ENCODE results near the gene IP6K2. TPM values are rescaled to one million over a fixed set of nuclear protein-coding genes. Genes with fewer than 3 reads are reported as not detected.

Gene IP6K2
- total RNA-seq, 2 experiments from 2014 or later, result 65.3 to 69.7 TPM

GRCh38 chr3:48664313-48664644, 52.7 kb downstream of the IP6K2 start:
- Mint-ChIP-seq H3K36me3 (peaks cover 5% of the 10 kb centered on the region), H3K4me3 (peak overlapping the region; percentile 89), H3K27ac (no peak overlapping the region), H3K27me3 (peaks cover 14% of the 10 kb centered on the region), H3K4me1 (peaks cover 19% of the 10 kb centered on the region), H3K9me3 (ENCODE audit: low read depth) (no peaks in the 10 kb centered on the region)
- DNase-seq (no peak), ATAC-seq (no peak)
- CTCF ChIA-PET, result interaction anchor here (0.6 to 3.8 kb wide), 11 partner anchors 9 to 234 kb away, joined by 3 to 19 read pairs (median 4); partner anchors contain the start of genes IP6K2, NCKIPSD, SLC25A20 and SLC26A6

- peak overlapping the region; percentile 89 for H3K4me3 Mint-ChIP-seq
- peaks cover 14% of the 10 kb centered on the region for H3K27me3 Mint-ChIP-seq
- CTCF ChIA-PET, result interaction anchor here (0.6 to 3.8 kb wide), 15 partner anchors 10 to 358 kb away, joined by 3 to 19 read pairs (median 4); partner anchors contain the start of genes IP6K2, NCKIPSD, NDUFAF3 and SLC25A20
- peak overlapping the region; percentile 93 for H3K27ac Mint-ChIP-seq
- H3K9me3 Mint-ChIP-seq (ENCODE audit: low read depth), result no peaks in the 10 kb centered on the region
- H3K36me3 Mint-ChIP-seq, result peaks cover 5% of the 10 kb centered on the region
- peak; percentile 98 for DNase-seq
- peaks cover 19% of the 10 kb centered on the region for H3K4me1 Mint-ChIP-seq
- peak; percentile 92 for ATAC-seq
These were observed 53.3 kb downstream of the IP6K2 start for GRCh38 chr3:48663489-48664312.

- Mint-ChIP-seq H3K27me3 (peaks cover 14% of the 10 kb centered on the region), H3K36me3 (peaks cover 3% of the 10 kb centered on the region)
These were observed 54.1 kb downstream of the IP6K2 start, which contains the start of gene CELSR3 for GRCh38 chr3:48662753-48663488. TSS of gene CELSR3 (minus strand) at chr3:48662886. CDS start at chr3:48662634, 252 bp downstream.

GRCh38 chr3:48662145-48662752, 54.8 kb downstream of the IP6K2 start:
- DNase-seq (no peak), ATAC-seq (no peak)
- Mint-ChIP-seq H3K4me1 (peaks cover 27% of the 10 kb centered on the region), H3K27me3 (peaks cover 14% of the 10 kb centered on the region), H3K36me3 (peaks cover 3% of the 10 kb centered on the region), H3K27ac (no peak overlapping the region), H3K4me3 (peak overlapping the region; percentile 89), H3K9me3 (ENCODE audit: low read depth) (no peaks in the 10 kb centered on the region)
- CTCF ChIA-PET, result interaction anchor here (0.8 to 3.8 kb wide), 6 partner anchors 22 to 362 kb away, joined by 3 to 19 read pairs (median 4); partner anchors contain the start of genes NCKIPSD and SLC26A6

More at GRCh38 chr3:48662753-48663488, 54.1 kb downstream of the IP6K2 start, which contains the start of gene CELSR3:
- Mint-ChIP-seq H3K9me3 (ENCODE audit: low read depth) (no peaks in the 10 kb centered on the region), H3K4me3 (peak within 1 kb of the TSS; percentile 89), H3K4me1 (peaks cover 20% of the 10 kb centered on the region), H3K27ac (peak within 1 kb of the TSS; percentile 93)
- DNase-seq (peak; percentile 84), ATAC-seq (peak; percentile 41)
- CTCF ChIA-PET, result interaction anchor here (0.7 to 3.8 kb wide), 10 partner anchors 11 to 358 kb away, joined by 3 to 19 read pairs (median 4); partner anchors contain the start of genes IP6K2, NCKIPSD, NDUFAF3 and SLC26A6

GRCh38 chr3:48661501-48662144, 55.4 kb downstream of the IP6K2 start:
- no peaks in the 10 kb centered on the region for H3K9me3 Mint-ChIP-seq (ENCODE audit: low read depth)
- ATAC-seq (peak; percentile 9), DNase-seq (peak; percentile 82)
- H3K27me3 Mint-ChIP-seq, result peaks cover 14% of the 10 kb centered on the region
- H3K36me3 Mint-ChIP-seq, result peaks cover 3% of the 10 kb centered on the region
- no peak overlapping the region for H3K27ac Mint-ChIP-seq
- H3K4me3 Mint-ChIP-seq, result peak overlapping the region; percentile 49
- CTCF ChIA-PET, result interaction anchor here (0.8 to 3.8 kb wide), 4 partner anchors 25 to 361 kb away, joined by 3 to 19 read pairs (median 9); partner anchors contain the start of genes NCKIPSD and SLC26A6
- H3K4me1 Mint-ChIP-seq, result peaks cover 33% of the 10 kb centered on the region

- no peak for ATAC-seq
- Mint-ChIP-seq H3K27ac (no peak overlapping the region), H3K27me3 (peaks cover 14% of the 10 kb centered on the region), H3K4me3 (no peak overlapping the region), H3K36me3 (peaks cover 1% of the 10 kb centered on the region), H3K9me3 (ENCODE audit: low read depth) (no peaks in the 10 kb centered on the region), H3K4me1 (peaks cover 35% of the 10 kb centered on the region)
- CTCF ChIA-PET, result interaction anchor here (3.8 kb wide), 1 partner anchor 26 kb away, joined by 19 read pairs; the partner anchor contains the start of gene SLC26A6
- DNase-seq, result no peak
These were observed 56.1 kb downstream of the IP6K2 start for GRCh38 chr3:48660800-48661400.

GRCh38 chr3:48656841-48657281, 60.2 kb downstream of the IP6K2 start:
- H3K36me3 Mint-ChIP-seq, result peaks cover 7% of the 10 kb centered on the region
- DNase-seq (peak; percentile 76), ATAC-seq (peak; percentile 18)
- H3K9me3 Mint-ChIP-seq (ENCODE audit: low read depth), result no peaks in the 10 kb centered on the region
- peaks cover 34% of the 10 kb centered on the region for H3K4me1 Mint-ChIP-seq
- H3K4me3 Mint-ChIP-seq, result peak overlapping the region; percentile 75
- CTCF ChIA-PET, result interaction anchor here (1.0 to 2.0 kb wide), 9 partner anchors 22 to 221 kb away, joined by 3 to 11 read pairs (median 4); partner anchors contain the start of genes NCKIPSD, PFKFB4 and SLC26A6
- H3K27ac Mint-ChIP-seq, result peak overlapping the region; percentile 90
- H3K27me3 Mint-ChIP-seq, result peaks cover 4% of the 10 kb centered on the region

- peak overlapping the region; percentile 75 for H3K4me3 Mint-ChIP-seq
- H3K4me1 Mint-ChIP-seq, result peaks cover 31% of the 10 kb centered on the region
- peak overlapping the region; percentile 90 for H3K27ac Mint-ChIP-seq
- H3K9me3 Mint-ChIP-seq (ENCODE audit: low read depth), result no peaks in the 10 kb centered on the region
- CTCF ChIA-PET, result interaction anchor here (1.0 to 2.0 kb wide), 10 partner anchors 21 to 220 kb away, joined by 3 to 11 read pairs (median 4); partner anchors contain the start of genes NCKIPSD, PFKFB4 and SLC26A6
- peak; percentile 92 for DNase-seq
- H3K27me3 Mint-ChIP-seq, result no peaks in the 10 kb centered on the region
- peak; percentile 82 for ATAC-seq
- H3K36me3 Mint-ChIP-seq, result peaks cover 7% of the 10 kb centered on the region
These were observed 60.8 kb downstream of the IP6K2 start for GRCh38 chr3:48656061-48656840.

- H3K27me3 Mint-ChIP-seq, result no peaks in the 10 kb centered on the region
- CTCF ChIA-PET, result interaction anchor here (1.3 to 2.0 kb wide), 3 partner anchors 20 to 220 kb away, joined by 4 to 7 read pairs (median 5); partner anchors contain the start of genes PFKFB4 and SLC26A6
These were observed 61.4 kb downstream of the IP6K2 start for GRCh38 chr3:48655606-48656005.

GRCh38 chr3:48655063-48655462, 62.0 kb downstream of the IP6K2 start:
- Mint-ChIP-seq H3K27me3 (no peaks in the 10 kb centered on the region), H3K36me3 (peaks cover 7% of the 10 kb centered on the region), H3K4me3 (peak overlapping the region; percentile 75), H3K27ac (peak overlapping the region; percentile 87), H3K9me3 (ENCODE audit: low read depth) (no peaks in the 10 kb centered on the region), H3K4me1 (peaks cover 28% of the 10 kb centered on the region)
- ATAC-seq (no peak), DNase-seq (no peak)
- CTCF ChIA-PET, result interaction anchor here (1.1 to 2.0 kb wide), 2 partner anchors 19 to 31 kb away, joined by 3 to 7 read pairs; partner anchors contain the start of genes NCKIPSD and SLC26A6

More at GRCh38 chr3:48655606-48656005, 61.4 kb downstream of the IP6K2 start:
- Mint-ChIP-seq H3K27ac (peak overlapping the region; percentile 87), H3K9me3 (ENCODE audit: low read depth) (no peaks in the 10 kb centered on the region), H3K4me1 (peaks cover 28% of the 10 kb centered on the region), H3K4me3 (peak overlapping the region; percentile 75), H3K36me3 (peaks cover 7% of the 10 kb centered on the region)
- DNase-seq, result peak; percentile 86
- peak; percentile 47 for ATAC-seq

Measured in activated CD8-positive, alpha-beta memory T cell treated with anti-CD3 and anti-CD28 coated beads, Interleukin-2, amount 10 ng/mL, durations not matched to agents 7 days and 5 days (primary cell).